GM23248 (cell line): Measurements from ENCODE around the gene PDCL3.

Source experiments
- EZH2 ChIP-seq: fragments of 200-600 bp; sonication (generic); IDR thresholded peaks from 2 replicates; pipeline ENCODE4 v1.6.1; 2018; ENCODE audit warnings: antibody characterized with exemption, mild to moderate bottlenecking; ENCODE audit not compliant: insufficient read depth, poor library complexity, severe bottlenecking
- EZH2phosphoT487 ChIP-seq: fragments of 200-600 bp; sonication (generic); IDR thresholded peaks from 2 replicates; pipeline ENCODE4 v1.6.1; 2018; ENCODE audit warnings: antibody characterized with exemption, moderate library complexity, mild to moderate bottlenecking, low read depth; ENCODE audit not compliant: insufficient read depth

DNA sequence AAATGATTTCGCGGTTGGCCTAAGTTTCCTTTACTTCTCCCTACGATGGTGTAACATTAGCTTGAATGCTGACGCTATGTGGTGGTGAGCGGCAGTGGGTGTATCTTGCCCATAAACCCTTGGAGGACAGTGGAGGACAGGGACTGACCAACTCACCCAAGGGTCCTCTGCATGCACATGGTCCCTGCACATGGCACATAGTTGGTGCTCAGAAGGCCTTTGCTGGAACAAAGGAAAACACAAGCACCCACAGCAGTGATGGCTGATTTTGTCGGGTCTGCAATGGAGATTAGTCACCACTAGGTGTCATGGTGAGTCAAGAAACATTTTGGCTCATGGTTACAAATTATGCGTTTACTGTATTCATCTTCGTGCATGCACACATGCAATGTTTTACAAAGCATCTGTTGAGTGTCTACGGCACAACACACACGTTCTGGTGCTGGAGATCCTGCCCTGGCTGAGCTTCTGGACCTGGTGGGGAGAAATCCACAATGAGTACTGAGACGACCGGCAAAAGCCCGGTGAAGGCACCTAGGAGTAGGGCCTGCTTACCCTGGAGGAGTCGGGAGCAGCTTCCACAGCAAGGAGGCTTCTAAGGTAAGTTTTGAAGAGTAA, 44.0 kb downstream of the PDCL3 start:
- no peak for TF ChIP-seq EZH2
- TF ChIP-seq EZH2phosphoT487 = no peak
